GM23338 (cell line): ENCODE measurements around the gene ADGRD1. TPM values are rescaled to one million over a fixed set of nuclear protein-coding genes. Genes with fewer than 3 reads are reported as not detected.

Experiments
- NANOG ChIP-seq: IDR thresholded peaks from 2 replicates; pipeline ENCODE4 v1.6.1; 2016; ENCODE audit warnings: antibody characterized with exemption, borderline replicate concordance
- STAT1 ChIP-seq: IDR thresholded peaks from one replicate; pipeline ENCODE4 v1.6.1; 2016; ENCODE audit warnings: antibody characterized with exemption; ENCODE audit not compliant: unreplicated experiment
- polyA plus RNA-seq: library from polyadenylated mRNA; unstranded; fragments of >200 nt; fragmentation: Nextera tagmentation; extraction: Ambion mirVana; gene quantifications from 2 replicates; pipeline ENCODE4 v1.2.1, GENCODE V29; 2016
- total RNA-seq: library from RNA; depleted of rRNA; stranded (reverse); fragments of >200 nt; shearing (Covaris generic); gene quantifications from 2 replicates; pipeline ENCODE4 v1.2.3, GENCODE V29; 2014
- TF ChIP-seq, protein P1 (sequence below): fragments of 250-450 bp; sonication (Bioruptor Pico); IDR thresholded peaks from 2 replicates; pipeline ENCODE4 v1.5.0; 2020; ENCODE audit warnings: mild to moderate bottlenecking, moderate library complexity
- TF ChIP-seq, protein P2 (sequence below): IDR thresholded peaks from one replicate; pipeline ENCODE4 v1.6.1; 2018; ENCODE audit warnings: antibody characterized with exemption; ENCODE audit not compliant: unreplicated experiment

The ADGRD1 gene
- total and polyA plus RNA-seq, 2 experiments from 2014 or later = 1.4 TPM; not detected in 1

DNA sequence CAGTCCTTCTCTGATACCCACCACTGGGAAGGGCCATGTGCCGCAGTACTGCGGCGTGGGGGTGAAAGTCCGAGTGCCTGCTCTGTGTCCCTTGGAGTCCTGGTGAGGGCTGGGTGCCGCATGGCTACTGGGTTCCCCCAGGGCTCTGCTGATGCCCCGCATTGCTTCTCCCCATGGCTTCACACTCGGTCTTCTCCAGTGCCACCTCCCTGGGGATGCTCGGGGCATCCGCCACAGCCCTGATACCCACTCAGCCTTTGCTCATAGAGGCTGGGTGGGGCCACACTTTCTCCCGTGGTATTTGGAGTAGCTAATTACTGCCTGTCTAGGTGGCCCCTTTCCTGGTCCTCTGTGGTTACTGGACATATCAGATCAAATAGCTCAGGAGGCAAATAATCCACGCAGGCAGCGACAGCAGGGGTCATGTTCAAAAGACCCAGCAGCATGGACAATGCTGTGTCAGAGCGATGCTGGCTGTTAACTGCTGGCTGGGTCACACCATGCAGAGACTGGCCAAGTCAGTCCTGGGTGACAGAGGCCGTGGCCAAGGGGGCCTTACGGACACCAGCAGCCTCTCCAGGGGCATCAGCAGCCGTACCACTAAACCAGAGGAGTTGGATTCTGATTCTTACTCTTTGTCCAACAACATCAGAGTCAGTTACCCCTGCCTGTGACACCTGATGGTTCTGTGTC, 106.5 kb downstream of the ADGRD1 start (continued):
- TF ChIP-seq, protein P1, sequence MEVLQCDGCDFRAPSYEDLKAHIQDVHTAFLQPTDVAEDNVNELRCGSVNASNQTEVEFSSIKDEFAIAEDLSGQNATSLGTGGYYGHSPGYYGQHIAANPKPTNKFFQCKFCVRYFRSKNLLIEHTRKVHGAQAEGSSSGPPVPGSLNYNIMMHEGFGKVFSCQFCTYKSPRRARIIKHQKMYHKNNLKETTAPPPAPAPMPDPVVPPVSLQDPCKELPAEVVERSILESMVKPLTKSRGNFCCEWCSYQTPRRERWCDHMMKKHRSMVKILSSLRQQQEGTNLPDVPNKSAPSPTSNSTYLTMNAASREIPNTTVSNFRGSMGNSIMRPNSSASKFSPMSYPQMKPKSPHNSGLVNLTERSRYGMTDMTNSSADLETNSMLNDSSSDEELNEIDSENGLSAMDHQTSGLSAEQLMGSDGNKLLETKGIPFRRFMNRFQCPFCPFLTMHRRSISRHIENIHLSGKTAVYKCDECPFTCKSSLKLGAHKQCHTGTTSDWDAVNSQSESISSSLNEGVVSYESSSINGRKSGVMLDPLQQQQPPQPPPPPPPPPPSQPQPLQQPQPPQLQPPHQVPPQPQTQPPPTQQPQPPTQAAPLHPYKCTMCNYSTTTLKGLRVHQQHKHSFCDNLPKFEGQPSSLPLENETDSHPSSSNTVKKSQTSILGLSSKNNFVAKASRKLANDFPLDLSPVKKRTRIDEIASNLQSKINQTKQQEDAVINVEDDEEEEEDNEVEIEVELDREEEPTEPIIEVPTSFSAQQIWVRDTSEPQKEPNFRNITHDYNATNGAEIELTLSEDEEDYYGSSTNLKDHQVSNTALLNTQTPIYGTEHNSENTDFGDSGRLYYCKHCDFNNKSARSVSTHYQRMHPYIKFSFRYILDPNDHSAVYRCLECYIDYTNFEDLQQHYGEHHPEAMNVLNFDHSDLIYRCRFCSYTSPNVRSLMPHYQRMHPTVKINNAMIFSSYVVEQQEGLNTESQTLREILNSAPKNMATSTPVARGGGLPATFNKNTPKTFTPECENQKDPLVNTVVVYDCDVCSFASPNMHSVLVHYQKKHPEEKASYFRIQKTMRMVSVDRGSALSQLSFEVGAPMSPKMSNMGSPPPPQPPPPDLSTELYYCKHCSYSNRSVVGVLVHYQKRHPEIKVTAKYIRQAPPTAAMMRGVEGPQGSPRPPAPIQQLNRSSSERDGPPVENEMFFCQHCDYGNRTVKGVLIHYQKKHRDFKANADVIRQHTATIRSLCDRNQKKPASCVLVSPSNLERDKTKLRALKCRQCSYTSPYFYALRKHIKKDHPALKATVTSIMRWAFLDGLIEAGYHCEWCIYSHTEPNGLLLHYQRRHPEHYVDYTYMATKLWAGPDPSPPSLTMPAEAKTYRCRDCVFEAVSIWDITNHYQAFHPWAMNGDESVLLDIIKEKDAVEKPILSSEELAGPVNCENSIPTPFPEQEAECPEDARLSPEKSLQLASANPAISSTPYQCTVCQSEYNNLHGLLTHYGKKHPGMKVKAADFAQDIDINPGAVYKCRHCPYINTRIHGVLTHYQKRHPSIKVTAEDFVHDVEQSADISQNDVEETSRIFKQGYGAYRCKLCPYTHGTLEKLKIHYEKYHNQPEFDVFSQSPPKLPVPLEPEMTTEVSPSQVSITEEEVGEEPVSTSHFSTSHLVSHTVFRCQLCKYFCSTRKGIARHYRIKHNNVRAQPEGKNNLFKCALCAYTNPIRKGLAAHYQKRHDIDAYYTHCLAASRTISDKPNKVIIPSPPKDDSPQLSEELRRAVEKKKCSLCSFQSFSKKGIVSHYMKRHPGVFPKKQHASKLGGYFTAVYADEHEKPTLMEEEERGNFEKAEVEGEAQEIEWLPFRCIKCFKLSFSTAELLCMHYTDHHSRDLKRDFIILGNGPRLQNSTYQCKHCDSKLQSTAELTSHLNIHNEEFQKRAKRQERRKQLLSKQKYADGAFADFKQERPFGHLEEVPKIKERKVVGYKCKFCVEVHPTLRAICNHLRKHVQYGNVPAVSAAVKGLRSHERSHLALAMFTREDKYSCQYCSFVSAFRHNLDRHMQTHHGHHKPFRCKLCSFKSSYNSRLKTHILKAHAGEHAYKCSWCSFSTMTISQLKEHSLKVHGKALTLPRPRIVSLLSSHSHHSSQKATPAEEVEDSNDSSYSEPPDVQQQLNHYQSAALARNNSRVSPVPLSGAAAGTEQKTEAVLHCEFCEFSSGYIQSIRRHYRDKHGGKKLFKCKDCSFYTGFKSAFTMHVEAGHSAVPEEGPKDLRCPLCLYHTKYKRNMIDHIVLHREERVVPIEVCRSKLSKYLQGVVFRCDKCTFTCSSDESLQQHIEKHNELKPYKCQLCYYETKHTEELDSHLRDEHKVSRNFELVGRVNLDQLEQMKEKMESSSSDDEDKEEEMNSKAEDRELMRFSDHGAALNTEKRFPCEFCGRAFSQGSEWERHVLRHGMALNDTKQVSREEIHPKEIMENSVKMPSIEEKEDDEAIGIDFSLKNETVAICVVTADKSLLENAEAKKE (CRISPR knock-in tag) = no peak
- no peak for TF ChIP-seq STAT1
- TF ChIP-seq, protein P2, sequence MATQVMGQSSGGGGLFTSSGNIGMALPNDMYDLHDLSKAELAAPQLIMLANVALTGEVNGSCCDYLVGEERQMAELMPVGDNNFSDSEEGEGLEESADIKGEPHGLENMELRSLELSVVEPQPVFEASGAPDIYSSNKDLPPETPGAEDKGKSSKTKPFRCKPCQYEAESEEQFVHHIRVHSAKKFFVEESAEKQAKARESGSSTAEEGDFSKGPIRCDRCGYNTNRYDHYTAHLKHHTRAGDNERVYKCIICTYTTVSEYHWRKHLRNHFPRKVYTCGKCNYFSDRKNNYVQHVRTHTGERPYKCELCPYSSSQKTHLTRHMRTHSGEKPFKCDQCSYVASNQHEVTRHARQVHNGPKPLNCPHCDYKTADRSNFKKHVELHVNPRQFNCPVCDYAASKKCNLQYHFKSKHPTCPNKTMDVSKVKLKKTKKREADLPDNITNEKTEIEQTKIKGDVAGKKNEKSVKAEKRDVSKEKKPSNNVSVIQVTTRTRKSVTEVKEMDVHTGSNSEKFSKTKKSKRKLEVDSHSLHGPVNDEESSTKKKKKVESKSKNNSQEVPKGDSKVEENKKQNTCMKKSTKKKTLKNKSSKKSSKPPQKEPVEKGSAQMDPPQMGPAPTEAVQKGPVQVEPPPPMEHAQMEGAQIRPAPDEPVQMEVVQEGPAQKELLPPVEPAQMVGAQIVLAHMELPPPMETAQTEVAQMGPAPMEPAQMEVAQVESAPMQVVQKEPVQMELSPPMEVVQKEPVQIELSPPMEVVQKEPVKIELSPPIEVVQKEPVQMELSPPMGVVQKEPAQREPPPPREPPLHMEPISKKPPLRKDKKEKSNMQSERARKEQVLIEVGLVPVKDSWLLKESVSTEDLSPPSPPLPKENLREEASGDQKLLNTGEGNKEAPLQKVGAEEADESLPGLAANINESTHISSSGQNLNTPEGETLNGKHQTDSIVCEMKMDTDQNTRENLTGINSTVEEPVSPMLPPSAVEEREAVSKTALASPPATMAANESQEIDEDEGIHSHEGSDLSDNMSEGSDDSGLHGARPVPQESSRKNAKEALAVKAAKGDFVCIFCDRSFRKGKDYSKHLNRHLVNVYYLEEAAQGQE = no peak
- TF ChIP-seq NANOG = no peak
